Erythroblast (primary cell): ENCODE measurements around the gene NPR3.

Experiments used
- GATA1 ChIP-seq: IDR thresholded peaks from 2 replicates; pipeline ENCODE4 v1.6.1; 2011; ENCODE audit warnings: low read depth, mild to moderate bottlenecking, control low read depth, low read length, moderate library complexity
- POLR2A ChIP-seq: IDR thresholded peaks from 2 replicates; pipeline ENCODE4 v1.6.1; 2011; ENCODE audit warnings: mild to moderate bottlenecking, low read length

- TF ChIP-seq POLR2A (no peak), GATA1 (no peak)
These were observed 200 bp downstream of the NPR3 start for GRCh38 chr5:32711362-32711680.
